ENCODE data around the gene WNT11.

The WNT11 gene

DNA sequence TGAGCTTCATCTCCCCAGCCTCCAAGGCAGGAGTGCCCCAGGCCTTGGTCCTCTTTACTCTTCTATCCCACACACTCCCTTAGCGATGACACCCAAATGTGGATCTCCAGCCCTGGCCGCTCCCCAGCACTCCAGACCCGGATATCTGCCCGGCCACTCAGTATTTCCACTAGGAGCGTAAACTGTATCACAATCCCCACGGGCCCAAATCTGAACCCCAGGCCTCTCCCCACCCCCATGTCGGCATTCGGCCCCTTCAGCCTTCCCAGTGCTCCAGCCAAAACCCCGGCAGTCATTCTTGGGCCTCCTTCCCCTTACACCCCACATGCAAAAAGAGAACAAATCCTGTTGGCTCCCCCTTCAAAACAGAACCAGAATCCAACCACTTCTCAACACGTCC lies 20.8 kb downstream of the WNT11 start:
- H3K4me3 ChIP-seq (ENCODE audit: low read length): no peak overlapping the region
- no peak for DNase-seq (ENCODE audit: low read depth)
- TF ChIP-seq, protein P1, sequence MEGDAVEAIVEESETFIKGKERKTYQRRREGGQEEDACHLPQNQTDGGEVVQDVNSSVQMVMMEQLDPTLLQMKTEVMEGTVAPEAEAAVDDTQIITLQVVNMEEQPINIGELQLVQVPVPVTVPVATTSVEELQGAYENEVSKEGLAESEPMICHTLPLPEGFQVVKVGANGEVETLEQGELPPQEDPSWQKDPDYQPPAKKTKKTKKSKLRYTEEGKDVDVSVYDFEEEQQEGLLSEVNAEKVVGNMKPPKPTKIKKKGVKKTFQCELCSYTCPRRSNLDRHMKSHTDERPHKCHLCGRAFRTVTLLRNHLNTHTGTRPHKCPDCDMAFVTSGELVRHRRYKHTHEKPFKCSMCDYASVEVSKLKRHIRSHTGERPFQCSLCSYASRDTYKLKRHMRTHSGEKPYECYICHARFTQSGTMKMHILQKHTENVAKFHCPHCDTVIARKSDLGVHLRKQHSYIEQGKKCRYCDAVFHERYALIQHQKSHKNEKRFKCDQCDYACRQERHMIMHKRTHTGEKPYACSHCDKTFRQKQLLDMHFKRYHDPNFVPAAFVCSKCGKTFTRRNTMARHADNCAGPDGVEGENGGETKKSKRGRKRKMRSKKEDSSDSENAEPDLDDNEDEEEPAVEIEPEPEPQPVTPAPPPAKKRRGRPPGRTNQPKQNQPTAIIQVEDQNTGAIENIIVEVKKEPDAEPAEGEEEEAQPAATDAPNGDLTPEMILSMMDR (IDR thresholded peaks at IDR 0.05; ENCODE audit: insufficient read depth, low read depth, low read length, missing control alignments): no peak

DNA sequence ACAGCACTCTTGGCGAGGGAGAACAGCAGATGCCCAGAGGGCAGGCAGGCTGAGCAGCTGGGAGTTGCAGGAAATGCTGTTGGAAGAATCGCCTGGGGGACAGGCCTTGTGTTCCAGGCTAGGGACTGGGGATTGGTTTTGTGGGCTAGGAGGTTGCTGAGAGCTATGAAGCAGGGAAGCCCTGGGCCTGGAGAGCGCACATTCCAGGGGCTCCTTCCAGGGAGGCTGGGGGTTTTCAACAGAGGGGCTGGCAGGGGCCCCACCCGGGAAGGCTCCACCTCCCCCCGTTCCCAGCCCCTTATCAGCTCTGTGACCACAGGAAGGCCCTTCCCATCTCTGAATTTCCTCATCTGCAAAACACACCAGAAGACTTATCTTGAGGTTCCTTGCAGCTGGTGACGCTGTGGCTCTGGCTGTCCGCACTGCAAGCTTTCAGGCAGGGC lies 21.7 kb downstream of the WNT11 start:
- DNase-seq (ENCODE audit: low read depth): no peak
- H3K4me3 ChIP-seq (ENCODE audit: low read length): no peak overlapping the region
- TF ChIP-seq, protein P1 (IDR thresholded peaks at IDR 0.05; ENCODE audit: insufficient read depth, low read depth, low read length, missing control alignments): no peak

DNA sequence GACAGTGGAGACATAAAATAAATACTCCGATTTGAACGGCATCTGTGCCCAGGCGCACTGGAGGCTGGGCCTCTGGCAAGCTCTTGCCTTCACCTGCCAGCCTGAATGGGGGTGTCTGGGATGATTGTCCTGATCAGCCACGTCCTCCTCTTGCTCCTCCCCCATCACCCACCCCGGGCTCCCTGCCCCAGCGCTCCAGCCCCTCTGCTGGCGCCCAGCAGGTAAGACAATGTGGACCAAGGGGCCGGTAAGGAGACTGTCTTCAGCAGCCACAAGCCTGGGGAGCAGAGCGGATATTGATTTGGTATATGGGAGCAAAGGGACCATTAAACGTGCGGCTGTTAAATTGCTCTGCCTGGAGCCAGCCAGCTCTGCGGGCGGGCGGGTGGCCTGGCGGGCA lies 24.9 kb downstream of the WNT11 start:
- TF ChIP-seq, protein P1 (IDR thresholded peaks at IDR 0.05; ENCODE audit: insufficient read depth, low read depth, low read length, missing control alignments): no peak
- H3K4me3 ChIP-seq (ENCODE audit: low read length): no peak overlapping the region
- DNase-seq (ENCODE audit: low read depth): no peak

DNA sequence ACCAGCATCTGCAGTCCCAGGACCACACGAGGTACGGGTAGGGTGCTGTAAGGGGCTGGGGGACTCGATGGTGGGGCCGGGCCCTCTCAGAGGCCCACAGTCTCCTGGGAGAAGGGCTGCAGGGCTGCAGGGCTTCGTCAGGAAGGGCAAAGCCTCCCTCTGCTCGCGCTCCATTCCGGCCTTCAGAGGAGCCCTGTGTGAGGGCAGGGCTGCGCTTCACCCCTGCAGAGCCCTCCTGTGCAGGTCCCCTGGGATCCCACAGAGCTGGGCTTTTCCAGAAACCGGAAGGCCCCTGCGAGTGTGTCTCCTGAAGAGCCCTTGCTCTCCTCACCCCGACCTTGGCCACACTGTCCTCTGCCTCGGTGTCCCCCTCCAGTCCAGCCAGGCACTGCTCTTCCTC lies 27.2 kb downstream of the WNT11 start:
- H3K4me3 ChIP-seq (ENCODE audit: low read length): no peak overlapping the region
- DNase-seq (ENCODE audit: low read depth): no peak
- TF ChIP-seq, protein P1 (IDR thresholded peaks at IDR 0.05; ENCODE audit: insufficient read depth, low read depth, low read length, missing control alignments): no peak

DNA sequence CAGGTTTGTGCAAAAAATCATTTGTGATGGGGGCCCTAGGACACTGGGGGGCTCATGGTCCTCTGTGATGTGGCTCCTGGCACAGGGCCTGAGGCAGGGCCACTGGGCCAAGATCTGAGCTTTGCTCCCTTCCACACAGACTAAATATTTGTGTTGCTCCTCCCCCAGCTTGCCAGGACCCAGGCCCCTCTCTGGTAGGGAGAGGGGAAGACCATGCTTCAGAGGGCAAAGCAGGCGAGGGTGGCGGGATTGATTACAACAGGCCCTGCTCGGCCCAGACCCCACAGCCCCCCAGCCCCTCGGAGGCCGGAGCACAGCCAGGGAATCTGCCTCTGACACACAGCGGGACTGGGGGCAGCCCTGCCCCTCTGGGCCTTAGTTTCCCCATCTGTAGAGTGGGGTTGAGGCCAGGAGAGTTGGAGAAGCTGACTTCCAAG lies 29.0 kb downstream of the WNT11 start:
- DNase-seq (ENCODE audit: low read depth): no peak
- TF ChIP-seq, protein P1 (IDR thresholded peaks at IDR 0.05; ENCODE audit: insufficient read depth, low read depth, low read length, missing control alignments): no peak
- no peak overlapping the region for H3K4me3 ChIP-seq (ENCODE audit: low read length)

DNA sequence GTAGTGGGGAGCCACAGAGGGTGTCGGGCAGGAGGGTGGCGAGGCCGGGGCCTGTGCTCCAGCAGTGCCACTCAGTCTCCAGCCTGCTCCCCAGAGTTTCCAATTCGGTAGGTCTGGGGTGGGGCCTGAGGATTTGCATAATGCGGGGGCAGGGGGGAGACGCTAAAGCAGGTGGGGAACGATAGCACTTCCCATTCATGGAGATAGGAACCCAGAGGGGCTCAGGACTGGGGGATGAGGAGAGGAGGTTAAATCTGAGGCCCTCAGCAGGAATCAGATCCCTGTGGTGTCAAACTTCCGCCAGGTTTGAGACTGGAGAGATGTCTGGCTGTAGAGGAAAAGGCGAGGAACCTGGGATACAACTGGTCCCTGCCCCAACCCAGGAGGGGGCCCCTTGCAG lies 29.8 kb downstream of the WNT11 start:
- no peak for DNase-seq (ENCODE audit: low read depth)
- no peak overlapping the region for H3K4me3 ChIP-seq (ENCODE audit: low read length)
- TF ChIP-seq, protein P1 (IDR thresholded peaks at IDR 0.05; ENCODE audit: insufficient read depth, low read depth, low read length, missing control alignments): no peak

DNA sequence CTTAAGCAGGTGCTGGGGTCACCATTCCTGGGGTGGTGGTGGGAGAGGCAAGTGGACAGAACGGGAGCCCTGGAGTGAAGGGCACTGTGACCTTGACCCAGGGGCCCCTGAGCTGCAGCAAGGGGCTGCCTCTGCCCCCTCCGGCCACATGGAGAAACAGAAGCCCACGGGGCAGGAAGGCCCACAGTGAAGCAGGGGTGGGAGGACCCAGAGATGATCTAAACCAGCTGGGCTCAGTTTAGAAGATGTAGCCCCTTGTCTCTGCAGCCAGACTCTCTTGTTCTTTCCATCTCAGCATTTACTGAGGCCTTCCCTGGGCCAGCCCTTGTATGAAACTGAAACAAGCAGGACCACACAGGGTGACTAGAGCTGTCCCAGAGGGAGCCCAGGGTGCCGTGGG lies 30.5 kb downstream of the WNT11 start:
- DNase-seq (ENCODE audit: low read depth): no peak
- H3K4me3 ChIP-seq (ENCODE audit: low read length): no peak overlapping the region
- TF ChIP-seq, protein P1 (IDR thresholded peaks at IDR 0.05; ENCODE audit: insufficient read depth, low read depth, low read length, missing control alignments): no peak

Data from epithelial cell of esophagus (primary cell).